Epithelial cell of umbilical artery (primary cell): ENCODE results near the gene WNK3. TPM values are rescaled to one million over a fixed set of nuclear protein-coding genes. Genes with fewer than 3 reads are reported as not detected.

Experiments used
- total RNA-seq: library from RNA; depleted of rRNA; stranded (reverse); fragments of >200 nt; gene quantifications from 2 replicates; pipeline ENCODE4 v1.2.3, GENCODE V29; 2014

The WNK3 gene
- 0.97 and 1.8 TPM in 2 replicates for total RNA-seq

DNA sequence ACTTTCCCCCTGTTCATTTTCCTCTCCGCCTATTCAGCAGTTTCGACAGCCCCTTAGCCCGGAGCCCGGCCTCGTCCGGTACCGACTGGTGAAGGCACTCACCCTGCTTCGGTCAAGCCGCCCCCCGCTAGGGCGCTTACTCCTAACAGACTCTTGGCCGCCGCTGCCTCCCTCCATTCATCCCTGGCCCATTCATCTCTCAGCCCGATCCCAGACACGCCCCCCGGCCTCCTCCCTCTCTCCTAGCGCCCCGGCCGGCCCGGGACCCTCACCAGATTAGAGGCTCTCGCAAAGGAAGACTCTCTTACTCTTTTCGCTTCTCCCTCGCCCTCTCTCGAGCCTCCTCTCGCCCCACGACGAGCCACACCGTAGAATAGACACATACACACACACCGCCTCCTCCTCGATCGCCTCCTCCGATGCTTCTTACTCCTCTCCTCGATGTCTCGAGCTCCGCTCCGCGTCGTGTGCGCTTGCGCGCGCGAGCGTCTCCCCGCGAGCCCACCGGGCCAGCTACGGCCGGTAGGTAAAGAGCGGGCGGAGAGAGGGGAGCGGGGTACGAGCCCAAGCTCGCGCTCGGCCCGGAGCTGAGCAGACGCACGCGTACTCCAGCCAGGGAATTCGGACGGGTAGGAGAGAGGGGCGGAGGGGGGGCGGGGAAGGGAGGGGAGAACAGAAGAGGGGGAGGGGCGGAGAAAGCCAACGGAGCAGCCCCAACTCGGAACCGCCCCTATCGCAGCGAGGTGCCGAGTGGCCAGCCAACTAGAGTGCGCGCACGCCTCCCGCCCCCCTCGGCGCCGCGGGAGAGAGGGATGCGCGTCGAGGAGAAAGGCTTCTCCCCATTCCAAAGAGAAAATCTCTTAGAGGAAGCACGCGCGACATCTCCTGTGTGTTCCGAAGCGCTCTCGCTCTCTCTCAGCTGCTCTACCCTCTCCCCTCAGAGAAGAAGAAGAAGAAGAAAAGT, at the start of gene WNK3:
Gene WNK3 (minus strand): TSS at position 633 of the 964 bp plus-strand sequence.

DNA sequence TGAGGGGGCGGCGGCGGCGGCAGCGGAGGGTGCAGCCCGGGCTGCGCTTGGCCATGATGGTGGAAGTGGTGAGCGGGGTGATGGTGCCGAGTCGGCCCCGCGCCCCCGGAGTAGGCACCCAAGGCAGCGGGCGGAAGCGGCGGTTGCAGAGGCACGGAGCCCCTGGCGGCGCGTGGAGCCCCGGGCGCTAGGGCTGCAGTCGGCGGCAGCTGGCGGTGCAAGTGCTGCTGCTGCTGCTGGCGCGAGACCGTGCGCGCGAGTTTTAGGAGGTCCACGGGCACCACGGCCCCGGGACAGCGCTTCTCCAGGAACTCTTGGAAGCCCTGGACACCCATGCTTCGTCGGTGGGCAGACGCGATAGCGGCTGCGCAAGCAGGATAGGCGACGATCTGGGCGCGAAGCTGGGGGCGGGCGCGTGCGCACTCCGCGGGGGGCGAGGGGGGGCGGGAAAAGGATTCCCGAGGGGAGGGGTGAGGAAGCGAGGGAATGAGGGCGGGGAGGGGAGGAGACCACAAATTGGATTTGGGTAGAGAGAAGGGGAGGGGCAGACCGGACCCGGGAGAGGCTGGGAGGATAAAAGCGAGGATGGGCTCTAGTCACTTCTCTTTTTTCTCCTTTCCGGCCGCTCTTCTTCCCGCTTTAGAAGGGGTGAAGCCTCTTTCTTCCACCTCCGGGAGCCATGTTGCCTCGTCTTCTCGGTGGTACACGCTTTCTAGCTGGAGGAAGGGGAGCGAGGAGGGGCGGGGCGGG, 174.8 kb downstream of the WNK3 start, which contains the start of gene FAM120C:
Gene FAM120C (minus strand): TSS at position 391 of the 750 bp plus-strand sequence. CDS start 56 bp downstream, at position 335.

Other genes with a start within 250 kb of the WNK3 start
- gene FAM120C, start 174.8 kb downstream of the WNK3 start, total RNA-seq: 1.9 and 3.8 TPM in 2 replicates
- gene TSR2, start 82.4 kb upstream of the WNK3 start, total RNA-seq: 10.7 and 16.3 TPM in 2 replicates
- gene FGD1, start 138.2 kb upstream of the WNK3 start, total RNA-seq: 1.3 and 2.3 TPM in 2 replicates
- 32.5 and 34.4 TPM in 2 replicates for gene GNL3L, start 172.2 kb upstream of the WNK3 start, total RNA-seq